Measurements from ENCODE around the gene FKTN.

Gene FKTN

GRCh38 chr9:105678163-105678562 is 120.2 kb downstream of the FKTN start:
- DNase-seq (ENCODE audit: low read depth): no peak

DNA sequence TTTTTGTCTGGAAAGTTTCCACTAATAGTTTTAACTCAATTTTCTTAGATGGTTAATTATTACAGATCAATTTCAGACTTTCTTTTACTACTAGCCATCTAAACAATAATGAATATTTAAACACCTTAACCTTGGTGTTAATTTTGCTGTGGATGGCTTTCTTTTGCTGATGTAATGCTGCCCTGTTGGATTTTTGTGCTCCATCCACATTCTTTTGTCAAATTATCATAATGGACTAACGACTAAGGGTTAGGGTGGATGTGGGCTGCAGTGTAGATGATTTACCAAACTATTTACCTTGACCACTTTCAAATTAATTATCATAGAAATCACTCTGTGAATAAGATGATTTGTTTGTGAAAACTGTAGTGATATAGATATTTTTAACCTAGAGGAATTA is 120.8 kb downstream of the FKTN start:
- no peak for DNase-seq (ENCODE audit: low read depth)

DNA sequence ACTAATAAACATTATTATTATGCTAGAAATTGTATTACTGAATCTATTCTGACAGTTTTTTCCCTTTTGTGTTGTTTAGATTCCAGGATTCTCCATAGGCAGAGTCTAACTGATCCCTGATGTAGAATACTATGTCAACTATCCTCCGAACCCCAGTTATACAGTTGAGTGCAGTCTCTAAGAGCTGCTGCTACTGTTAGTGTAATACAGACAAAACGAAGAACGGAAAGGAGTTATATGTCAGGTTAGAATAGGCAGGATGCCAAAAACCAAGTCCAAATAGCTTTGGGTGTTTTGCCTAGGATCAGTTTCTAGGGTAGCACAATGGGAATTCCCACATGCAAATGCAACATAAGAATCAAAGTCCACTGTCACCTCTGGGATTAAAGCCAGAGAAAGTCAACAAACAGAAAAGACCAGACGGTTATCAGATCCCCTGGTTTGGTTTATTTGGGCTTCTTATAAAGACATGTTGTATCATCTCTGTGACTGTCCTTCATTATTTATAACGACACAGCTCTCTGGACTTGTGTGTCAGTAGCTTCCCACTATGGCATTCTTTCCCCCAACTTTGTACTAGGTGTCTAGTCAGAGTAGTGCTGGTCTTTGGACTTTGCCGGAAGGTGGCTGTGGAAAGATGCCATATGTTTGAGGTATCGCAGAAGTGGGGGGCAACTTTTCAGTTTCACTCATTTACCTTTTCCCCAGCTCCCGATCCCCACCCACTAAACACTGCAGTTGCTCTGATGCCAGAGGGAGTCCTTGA is 121.5 kb downstream of the FKTN start:
- no peak for DNase-seq (ENCODE audit: low read depth)

GRCh38 chr9:105681313-105681712 is 123.4 kb downstream of the FKTN start:
- DNase-seq (ENCODE audit: low read depth): no peak

- no peak for DNase-seq (ENCODE audit: low read depth)
These were observed 123.8 kb downstream of the FKTN start for GRCh38 chr9:105681724-105682123.

GRCh38 chr9:105683688-105684275 is 125.9 kb downstream of the FKTN start:
- DNase-seq (ENCODE audit: low read depth): no peak

DNA sequence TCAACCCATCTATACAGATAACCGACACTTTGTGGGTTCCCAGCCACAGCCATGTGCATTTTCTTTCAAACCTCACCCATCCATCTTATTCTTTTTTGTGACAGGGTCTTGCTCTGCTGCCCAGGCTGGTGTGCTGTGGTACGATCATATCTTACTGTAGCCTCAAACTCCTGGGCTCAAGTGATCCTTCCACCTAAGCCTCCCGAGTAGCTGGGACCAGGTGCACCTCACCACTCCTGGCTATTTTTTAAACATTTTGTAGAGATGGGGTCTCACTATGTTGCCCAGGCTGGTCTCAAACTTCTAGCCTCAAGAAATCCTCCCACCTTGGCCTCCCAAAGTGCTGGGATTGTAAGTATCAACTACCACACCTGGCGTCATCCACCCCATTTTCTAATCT is 129.0 kb downstream of the FKTN start:
- no peak for DNase-seq (ENCODE audit: low read depth)
